Activated T-helper 9 cell treated with anti-CD3 and anti-CD28 coated beads, Interleukin-2, amount 50 U/mL, for 16 hours (primary cell): Measurements from ENCODE around the gene CLDN22.

Source experiments
- DNase-seq: peaks from one replicate; pipeline ENCODE4 v3.0.0-alpha.2; 2020; ENCODE audit warnings: low read depth

The CLDN22 gene

DNA sequence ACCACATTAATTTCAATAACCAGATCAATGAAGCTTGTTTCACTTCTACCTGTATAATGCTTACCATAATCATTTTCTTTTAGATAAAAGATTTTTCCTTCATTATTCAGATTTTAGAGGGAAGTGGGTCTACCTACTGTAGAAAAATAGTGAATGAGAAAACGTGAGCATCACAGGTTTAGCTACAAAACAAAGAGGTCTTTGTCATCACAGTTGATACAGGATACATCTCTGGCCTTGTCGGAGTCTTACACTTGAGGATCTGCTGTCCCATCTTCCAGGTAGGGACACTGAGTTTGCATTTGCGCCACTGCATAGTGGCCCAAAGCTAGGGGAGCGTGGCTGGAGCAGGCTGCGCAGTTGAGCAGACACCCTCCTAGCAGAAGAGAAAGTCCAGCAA lies 1.4 kb upstream of the CLDN22 start:
- DNase-seq = no peak

DNA sequence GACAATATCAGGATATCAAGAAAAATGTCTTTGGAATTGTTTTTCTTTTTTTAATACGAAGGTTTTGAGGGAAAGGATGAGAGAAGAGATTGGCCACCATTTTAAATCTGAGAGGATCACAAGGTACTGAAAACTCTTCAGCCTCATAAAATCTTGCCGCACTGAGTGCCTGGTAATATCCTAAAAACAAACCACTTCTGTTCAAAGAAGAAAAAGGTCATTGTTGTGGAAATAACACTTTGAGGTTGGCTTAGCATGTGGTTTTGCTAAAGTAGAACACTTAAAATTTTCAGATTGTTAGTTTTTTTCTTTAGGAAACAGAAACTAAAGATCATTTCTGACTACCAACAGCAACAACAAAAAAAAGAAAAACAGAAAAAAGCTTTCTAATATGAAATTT lies 1.0 kb upstream of the CLDN22 start:
- DNase-seq = no peak

- no peak for DNase-seq
Observed at GRCh38 chr4:183318656-183319055, 1.4 kb downstream of the CLDN22 start.

- no peak for DNase-seq
Observed at GRCh38 chr4:183314806-183315205, 5.3 kb downstream of the CLDN22 start.

DNA sequence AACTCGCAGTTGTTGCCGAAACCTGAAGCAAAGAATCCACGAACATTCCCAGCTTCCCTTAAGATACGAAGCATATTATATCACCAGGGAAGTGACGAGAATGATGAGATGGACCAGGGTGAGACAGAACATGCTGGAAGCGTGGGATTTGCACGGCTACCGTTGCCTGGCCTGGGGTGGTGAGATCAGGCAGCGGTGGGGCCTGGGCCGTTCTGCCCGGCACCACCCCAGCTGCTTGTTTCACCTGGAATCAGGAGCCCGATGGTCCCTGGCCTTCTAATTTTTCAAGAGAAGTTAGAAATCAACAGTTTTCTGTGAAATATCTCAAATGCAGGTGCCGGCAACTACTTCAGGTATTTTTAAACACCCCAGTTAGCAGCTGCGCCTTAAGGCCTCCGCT lies 5.7 kb downstream of the CLDN22 start:
- no peak for DNase-seq

DNA sequence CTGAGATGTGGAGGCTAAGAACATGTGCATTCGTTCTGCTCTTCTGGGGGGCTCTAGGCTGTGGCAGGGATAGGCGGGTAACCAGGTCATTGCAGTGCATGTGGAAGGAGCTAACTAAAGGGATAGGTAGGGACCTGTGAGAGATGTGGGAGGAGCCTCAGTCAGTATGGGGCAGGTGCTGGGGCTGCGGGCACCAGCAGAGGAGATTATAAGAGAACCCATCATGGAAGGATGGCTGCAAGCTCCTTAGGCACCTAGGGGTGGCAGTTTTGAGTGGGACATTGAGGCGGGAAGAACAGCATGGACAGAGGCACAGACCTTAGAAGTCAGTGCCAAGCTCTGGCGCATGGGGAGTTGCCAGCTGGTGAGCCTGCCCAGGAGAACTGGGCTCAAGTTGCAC lies 7.2 kb downstream of the CLDN22 start:
- DNase-seq = no peak

DNA sequence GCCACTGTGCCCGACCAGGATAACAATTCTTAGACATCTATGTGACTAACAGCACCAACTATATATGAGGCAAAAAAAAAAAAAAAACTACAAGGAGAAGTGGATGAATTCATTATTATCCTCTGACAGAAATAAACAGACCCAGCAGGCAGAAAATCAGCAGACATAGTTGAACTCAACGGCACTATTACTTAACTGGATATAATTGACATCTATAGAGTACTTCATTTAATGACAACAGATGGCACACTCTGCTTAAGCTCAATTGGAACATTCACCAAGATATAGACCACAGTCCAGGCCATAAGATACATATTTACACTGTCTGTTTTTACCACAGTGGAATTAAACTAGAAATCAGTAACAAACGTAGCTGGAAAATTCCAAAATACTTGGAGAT lies 13.3 kb downstream of the CLDN22 start:
- DNase-seq = no peak

DNA sequence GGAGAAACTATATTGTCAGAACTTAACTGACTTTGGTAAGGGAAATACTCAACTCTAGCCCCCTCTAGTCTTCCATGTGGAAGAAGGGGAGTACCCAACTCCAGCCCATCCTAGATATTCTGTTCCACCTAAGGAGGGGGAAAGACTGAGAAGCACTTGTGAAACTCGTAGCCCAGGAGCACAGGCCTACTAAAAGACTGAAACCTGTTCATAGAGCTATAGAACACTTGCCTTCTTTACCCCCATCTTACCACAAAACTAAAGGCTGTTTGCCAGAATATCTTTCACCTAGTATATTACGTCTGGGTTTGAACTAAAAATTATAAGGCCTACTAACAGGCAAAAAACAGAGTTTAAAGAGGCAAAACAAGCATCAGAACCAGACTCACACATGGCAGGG lies 15.5 kb downstream of the CLDN22 start:
- no peak for DNase-seq

GRCh38 chr4:183304067-183304466 lies 16.0 kb downstream of the CLDN22 start:
- DNase-seq = no peak

DNA sequence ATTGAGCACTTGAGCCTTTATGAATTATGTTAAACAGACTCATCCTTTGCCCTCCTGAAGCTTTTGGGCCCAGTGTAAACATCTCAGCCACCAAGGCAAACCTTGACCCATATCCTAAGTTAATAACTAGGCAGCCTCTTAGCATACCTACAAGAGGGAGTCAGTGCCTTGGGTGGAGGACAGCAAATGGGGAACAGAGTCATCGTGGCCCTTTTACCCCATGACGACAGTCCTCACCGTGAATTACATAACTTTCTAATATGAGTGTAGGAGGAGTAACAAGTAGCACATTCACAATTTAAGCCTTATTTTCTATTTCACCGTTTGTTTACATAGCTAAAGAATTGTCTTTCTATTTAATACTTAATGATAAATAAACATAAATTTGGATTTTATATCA lies 16.8 kb downstream of the CLDN22 start:
- DNase-seq = no peak

DNA sequence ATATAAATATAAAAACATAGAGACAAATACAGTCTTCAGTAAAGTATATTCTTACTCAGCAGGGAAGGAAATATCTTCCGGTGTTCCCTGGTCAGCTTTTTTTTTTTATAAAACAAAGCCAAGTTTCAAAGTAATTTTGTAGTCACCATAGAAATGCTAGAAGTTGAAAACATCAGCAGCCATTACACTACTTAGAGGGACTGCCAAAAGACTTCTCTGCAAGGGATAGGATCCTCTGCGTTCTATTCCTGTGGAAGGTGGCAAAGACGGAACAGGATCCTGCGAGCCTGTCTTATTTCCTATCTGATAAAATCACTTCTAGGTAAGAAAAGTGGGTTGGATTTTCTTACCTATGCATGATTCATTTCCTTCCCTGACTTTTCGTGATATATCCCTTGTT lies 19.4 kb downstream of the CLDN22 start:
- DNase-seq = no peak

- DNase-seq = no peak
Observed at GRCh38 chr4:183300070-183300469, 20.0 kb downstream of the CLDN22 start.

- no peak for DNase-seq
Observed at GRCh38 chr4:183299464-183299863, 20.6 kb downstream of the CLDN22 start.

GRCh38 chr4:183297675-183298074 lies 22.4 kb downstream of the CLDN22 start:
- no peak for DNase-seq

DNA sequence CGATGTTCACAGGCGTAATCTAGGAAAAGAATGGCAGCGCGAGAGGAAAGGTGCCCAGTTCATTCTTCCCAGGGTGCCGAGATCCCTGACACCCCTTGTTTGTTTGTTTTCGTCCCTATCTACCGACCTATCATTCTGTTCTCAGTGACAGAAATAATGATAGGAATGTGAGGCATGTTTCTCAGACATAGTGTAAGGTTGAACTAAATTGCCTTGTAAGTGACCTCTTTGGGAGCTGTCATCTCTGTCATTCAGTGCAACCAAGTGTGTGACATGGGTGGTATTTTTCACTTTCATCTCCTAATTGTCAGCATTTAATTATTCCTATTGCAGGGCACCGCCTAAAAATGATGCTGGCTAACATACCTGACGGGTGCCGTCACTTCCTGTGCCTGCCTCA lies 24.4 kb downstream of the CLDN22 start:
- no peak for DNase-seq

- no peak for DNase-seq
Observed at GRCh38 chr4:183291070-183291469, 29.0 kb downstream of the CLDN22 start.

- DNase-seq = no peak
Observed at GRCh38 chr4:183289688-183290087, 30.4 kb downstream of the CLDN22 start.

- DNase-seq = no peak
Observed at GRCh38 chr4:183288955-183289354, 31.1 kb downstream of the CLDN22 start.

DNA sequence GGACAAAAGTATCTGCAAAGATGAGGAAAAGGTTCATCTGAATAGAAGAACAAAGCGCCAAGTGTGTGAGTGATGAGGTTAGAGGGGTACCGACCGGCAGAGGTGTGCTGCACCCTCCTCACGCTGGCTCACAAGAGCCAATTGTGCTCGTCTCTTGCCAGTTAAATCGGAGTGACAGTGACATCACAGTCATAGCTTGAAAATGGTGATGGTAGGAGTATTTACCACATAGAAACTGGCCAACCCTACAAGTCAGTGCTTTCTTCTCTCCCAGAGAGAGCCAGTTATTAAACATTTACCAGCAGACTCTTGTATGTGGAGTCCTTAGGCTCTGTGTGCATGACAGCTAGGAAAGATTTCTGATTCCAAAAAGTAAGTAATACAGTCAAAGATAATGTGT lies 32.4 kb downstream of the CLDN22 start:
- DNase-seq = no peak

DNA sequence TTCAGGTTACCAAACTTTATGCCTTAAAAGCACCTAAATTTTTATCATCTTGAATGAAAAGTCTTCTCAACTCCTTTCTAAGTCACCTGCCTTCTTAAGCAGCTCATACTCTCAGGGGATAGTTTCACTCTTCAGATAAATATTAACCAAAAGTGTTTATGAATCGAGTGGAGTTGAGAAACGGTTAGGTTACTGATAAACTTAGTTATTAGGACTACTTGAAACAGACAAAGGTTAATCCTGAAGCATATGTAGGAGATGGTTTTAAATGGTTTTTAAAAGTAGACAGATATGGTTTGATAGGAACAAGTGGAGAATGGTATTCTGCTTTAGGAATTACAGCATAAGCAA lies 32.8 kb downstream of the CLDN22 start:
- no peak for DNase-seq

DNA sequence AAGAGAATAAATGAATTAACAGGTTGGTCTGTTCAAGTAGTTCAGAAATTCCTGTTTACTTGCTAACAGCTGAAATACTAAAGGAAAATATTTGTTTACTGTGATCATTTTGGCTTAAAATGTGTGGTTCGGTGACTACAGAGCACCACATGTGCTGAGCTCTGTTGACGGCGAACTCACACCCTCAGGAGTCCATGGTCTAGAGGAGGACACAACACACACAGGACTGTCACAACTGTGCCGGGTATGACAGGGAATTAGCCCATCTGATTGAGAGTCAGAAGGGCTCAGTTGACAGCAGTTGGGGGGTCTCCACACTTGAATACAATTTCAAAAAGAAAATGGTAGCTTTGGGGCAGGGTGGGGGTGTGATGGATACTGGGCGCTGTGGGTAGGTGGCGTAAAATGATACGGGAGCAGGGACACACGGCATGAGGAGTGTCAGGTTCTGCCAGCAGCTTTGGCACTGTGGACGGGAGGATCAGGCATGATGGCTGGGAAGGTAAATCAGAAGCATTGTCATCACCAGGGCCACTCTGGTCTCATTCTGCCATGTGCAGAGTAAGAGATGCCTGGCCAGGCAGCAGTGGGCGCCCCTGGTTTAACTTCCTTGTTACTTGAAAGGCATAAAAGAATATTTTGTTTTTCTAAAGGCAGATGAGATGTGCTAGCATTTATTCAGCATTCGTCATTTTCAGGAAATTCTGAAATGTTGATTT lies 33.3 kb downstream of the CLDN22 start:
- no peak for DNase-seq

DNA sequence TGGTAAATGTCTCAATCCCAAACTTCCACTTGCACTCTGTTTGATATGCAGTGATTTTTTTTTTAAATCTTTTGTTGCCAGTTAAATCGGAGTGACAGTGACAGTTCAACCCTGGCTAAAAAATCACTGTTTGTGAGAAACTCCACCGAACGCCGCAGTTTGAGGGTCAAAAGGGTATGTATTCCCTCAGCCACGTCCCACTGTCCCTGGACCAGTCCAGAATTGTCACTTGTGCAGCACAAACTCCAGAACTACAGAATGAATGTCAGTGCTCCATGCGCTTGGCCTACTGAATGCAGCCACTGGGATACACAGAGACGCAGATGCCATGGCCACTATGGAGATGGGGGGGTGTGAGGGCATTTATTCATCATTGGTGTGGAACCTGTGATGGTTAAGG lies 34.2 kb downstream of the CLDN22 start:
- no peak for DNase-seq

DNA sequence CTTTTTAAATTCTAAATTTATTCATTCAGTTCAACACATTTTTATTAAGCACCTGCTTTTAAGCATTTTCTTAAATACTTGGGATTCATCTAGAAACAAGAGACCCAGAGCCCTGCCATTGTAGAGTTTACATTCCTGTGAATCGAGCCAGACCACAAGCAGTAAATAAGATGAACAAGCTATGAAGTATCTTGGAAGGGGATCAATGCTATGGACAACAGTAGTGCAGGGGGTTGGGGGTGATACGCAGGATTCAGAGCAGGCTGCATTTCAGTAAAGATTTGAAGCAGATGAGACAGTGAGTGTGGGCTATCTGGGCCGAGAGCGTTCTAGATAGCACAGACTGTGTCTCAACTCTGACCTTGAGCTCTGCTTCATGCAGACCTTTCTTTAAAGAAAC lies 35.1 kb downstream of the CLDN22 start:
- no peak for DNase-seq

- DNase-seq = no peak
Observed at GRCh38 chr4:183284258-183284785, 35.8 kb downstream of the CLDN22 start.

- DNase-seq = no peak
Observed at GRCh38 chr4:183276106-183276505, 44.0 kb downstream of the CLDN22 start.
